Stimulated activated CD4-positive, alpha-beta T cell treated with anti-CD3 and anti-CD28 coated beads, Interleukin-12 subunit alpha, Interleukin-12 subunit beta, amount 100 ng/mL, for 48 hours (primary cell): ENCODE results near the gene FXYD1.

Source experiments
- DNase-seq, 3 donors: peaks; one replicate each; pipeline ENCODE4 v3.0.0-alpha.2; 2020; ENCODE audit warnings: low read depth in 2 of 3, low spot score in 1 of 3

Gene FXYD1

GRCh38 chr19:35106898-35107541, 31.6 kb upstream of the FXYD1 start:
- no peak for DNase-seq

DNA sequence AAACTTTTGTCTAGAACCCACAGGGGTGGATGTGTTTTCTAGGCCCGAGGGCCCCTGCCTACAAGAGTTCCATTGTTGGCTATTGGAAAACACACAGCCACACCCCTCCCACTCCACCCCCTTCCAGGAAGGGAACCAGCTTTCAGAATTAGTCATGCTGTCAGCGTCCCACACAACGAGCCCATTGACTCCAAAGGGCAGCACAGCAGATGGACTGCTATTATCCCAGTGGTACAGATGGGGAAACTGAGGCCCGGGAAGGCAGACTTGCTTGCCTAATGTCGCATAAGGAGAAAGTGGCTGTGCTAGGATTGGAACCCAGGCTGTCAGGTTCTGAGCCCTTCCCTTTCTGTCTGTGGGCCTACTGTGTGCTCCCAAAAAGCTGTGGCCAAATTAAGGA, 31.1 kb upstream of the FXYD1 start:
- no peak for DNase-seq

DNA sequence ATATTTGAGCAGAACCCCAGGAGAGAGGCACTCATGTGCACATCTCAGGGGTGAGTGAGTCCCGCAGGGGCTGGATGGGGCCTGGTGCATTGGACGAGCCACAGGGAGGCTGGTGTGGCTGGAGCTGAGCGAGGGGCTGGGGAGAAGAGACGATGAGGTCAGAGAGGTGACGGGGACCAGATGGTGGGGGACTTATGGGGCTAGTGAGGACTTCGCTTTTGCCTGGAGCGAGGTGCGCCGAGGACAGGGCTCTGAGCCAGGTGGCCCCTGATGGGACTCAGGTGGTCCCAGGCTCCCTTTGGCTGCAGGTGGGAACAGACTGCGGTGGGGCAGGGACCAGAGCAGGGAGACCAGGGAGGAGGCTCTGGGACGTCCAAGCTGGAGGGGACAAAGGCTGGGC, 29.9 kb upstream of the FXYD1 start:
- DNase-seq: no peak

DNA sequence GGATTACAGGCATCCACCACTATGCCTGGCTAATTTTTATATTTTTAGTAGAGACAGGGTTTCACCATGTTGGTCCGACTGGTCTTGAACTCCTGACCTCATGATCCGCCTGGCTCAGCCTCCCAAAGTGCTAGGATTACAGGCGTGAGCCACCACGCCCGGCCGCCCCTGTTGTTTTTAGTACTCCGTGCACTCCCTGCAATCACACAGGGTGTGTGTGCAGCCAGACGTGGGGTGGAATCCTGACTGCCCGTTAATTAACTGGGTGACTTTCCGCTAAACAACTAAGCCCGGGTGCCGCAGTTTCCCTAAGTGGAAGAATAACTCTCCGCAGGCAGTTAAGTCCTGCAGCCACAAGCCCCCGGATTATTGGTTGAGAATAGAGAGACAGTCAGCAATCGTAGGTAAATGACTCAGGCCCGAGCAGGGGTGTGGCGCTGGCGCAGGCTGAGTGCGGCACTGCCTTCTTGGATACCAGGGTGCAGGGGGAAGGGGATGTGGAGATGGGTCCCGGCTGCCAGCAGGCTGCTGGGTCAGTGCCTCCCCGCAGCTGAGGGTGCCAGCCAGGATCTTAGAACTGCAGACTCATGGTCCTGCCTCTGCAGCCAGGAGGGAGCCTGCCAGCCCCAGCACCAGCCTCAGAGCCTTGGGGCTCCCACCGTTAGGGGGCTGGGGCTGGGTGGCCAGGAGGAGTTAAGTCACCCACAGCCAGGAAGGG, 29.1 kb upstream of the FXYD1 start:
- DNase-seq: no peak

DNA sequence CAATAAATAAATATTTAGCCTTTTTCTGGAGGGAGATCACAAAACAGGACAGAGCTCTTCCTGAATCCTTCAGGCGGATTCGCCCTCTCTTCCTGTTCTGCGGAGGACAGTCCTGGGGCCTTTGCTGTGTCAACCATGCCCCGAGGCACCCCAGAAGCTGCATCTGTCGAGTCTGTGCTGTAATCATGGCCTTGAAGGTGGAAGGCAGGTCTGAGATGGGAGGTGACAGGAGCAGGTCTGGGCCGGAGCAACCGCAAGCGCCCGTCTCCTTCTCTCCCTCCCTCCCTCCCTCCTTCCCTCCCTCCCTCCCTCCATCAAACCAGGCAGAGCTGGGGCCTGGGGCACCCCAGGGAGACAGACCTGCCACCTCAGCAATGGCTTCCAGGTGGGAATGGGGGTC, 27.6 kb upstream of the FXYD1 start:
- DNase-seq: no peak

- no peak for DNase-seq
Measured at GRCh38 chr19:35112995-35113688, 25.5 kb upstream of the FXYD1 start.

DNA sequence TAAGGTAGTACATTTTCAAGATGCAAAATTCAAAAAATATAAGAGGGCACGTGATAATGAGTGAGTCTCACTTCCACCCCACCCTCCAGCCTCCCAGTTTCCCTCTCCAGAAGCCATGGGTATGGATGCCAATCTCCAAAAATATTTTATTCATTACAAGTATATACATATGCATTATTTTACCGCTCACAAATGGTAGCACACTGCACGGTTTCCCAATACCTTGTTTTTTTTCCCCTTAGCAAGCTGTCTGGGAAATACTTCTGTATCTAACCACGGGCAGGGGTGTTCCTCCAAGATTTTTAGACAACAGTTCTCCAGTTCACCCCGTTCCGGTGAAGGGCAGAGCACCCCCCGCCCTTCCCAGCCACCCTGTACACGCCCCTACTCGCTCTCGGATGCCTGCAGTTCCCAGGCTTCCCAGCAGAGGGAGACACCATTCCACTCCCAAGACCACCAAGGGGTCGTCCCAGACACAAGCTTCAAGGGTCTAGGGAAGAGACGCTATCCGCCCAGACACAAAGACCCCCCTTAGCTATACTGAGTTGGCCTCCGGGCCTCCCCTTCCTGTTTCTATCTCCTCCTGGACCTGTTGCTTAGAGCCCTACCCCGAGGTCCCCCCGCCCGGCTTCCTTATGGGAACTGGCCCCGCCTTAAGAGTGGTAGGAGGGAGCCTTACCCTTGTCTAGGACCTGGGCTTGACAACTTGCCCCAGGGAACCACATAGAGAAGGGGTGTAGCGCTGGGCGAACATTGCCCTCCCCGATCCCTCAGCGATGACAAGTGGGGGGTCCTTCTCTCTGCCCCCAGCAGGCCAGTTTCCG, 24.1 kb upstream of the FXYD1 start:
- DNase-seq: peak; percentile 37 to 79 (median 45)

- no peak for DNase-seq
Measured at GRCh38 chr19:35115177-35115951, 23.3 kb upstream of the FXYD1 start, which contains the start of gene FXYD3. Gene FXYD3, plus strand, starts transcription at chr19:35115823. Its CDS starts 3,554 bp downstream, at chr19:35119377.

GRCh38 chr19:35116072-35116801, 22.4 kb upstream of the FXYD1 start:
- no peak for DNase-seq

DNA sequence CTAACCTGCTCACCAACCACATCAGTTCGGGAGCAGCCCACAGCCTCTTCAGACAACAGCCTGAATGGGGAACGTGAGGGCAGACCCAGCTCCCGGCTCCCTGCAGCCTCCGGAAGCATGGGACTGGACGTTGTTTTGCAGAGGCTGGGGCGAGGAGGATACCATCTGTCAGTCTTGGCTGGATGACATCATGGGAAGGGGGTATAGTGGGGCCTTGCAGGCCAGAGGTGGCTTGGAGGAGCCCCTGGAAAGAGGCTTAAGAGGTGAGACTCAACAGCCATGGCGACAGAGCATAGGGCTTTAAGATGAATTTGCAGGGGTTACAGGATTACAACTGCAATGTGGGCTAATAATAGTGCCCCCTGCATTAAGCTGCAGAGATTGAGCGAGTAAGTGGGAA, 21.5 kb upstream of the FXYD1 start:
- no peak for DNase-seq

- DNase-seq: no peak
Measured at GRCh38 chr19:35117799-35118198, 20.8 kb upstream of the FXYD1 start.

DNA sequence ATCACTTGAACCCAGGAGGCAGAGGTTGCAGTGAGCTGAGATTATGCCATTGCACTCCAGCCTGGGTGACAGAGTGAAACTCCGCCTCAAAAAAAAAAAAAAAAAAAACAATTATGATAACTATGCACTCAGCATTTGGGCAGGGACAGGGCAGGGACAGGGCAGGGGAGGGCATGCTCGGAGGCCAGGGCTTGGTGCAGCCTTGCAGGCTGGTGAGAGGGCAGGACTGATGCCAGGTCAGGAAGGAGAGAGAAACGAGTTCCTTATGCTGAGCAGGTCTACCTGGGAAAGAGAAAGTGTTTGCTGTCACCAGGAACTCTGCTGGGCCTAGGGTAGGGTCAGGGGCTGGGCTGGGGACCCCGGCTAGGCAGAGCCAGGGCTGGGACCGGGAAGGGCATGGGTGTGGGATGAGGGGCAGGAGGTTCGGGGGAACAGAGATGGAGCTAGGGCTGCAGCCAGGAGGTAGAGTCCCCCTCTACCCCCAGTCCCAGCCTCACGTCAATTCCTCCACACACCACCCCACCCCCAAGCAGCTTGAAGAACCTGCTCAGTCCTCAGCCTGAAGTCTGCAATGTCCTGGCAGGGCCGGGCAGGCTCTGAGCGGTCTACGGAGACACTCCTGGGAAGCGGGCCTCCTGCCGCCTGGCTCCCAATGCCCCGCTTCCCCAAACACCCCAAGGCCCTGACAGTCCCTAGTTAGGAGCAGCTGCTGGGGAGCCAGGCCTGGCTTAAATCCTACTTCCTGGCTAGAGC, 20.2 kb upstream of the FXYD1 start:
- DNase-seq: no peak

DNA sequence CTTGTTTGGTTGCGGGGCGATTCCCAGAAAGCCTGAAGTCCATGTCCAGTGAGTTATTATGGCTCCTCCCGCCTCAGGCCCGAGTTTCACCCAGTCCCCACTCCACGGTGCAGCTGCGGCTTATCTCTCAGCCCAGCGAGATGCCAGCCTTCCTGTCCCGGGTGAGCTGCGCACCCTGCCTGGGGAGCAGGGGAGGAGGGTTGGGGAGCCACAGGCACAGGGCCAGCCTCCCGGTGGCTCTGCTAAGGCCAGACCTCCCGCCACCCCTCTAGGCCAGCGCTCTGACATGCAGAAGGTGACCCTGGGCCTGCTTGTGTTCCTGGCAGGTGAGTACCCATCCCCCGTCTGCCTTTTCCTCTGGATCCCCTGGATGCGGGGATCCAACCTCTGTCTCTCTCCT, 19.5 kb upstream of the FXYD1 start:
- DNase-seq: no peak

DNA sequence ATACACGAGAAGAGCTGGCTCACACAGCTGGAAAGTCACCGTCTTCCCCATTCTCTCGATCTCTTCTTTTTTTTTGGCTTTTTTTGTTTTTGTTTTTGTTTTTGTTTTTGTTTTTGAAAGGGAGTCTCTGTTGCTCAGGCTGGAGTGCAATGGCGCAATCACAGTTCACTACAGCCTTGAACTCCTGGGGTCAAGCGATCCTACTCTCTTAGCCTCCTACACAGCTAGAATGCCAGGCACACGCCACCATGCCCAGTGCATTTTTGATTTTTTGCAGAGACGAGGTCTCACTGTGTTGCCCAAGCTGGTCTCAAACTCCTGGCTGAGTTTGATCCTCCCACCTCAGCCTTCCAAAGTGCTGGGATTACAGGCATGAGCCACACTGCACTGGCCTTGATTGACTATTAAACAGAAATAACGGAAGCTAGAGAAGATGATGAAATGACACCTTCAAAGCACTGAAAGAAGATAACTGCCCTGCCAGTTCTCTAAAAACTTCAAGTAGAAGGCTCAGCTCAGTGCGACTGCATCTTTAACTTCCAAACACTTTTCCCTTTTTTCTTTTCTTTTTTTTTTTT, 19.0 kb upstream of the FXYD1 start:
- no peak for DNase-seq

GRCh38 chr19:35120492-35120891, 18.1 kb upstream of the FXYD1 start:
- no peak for DNase-seq

DNA sequence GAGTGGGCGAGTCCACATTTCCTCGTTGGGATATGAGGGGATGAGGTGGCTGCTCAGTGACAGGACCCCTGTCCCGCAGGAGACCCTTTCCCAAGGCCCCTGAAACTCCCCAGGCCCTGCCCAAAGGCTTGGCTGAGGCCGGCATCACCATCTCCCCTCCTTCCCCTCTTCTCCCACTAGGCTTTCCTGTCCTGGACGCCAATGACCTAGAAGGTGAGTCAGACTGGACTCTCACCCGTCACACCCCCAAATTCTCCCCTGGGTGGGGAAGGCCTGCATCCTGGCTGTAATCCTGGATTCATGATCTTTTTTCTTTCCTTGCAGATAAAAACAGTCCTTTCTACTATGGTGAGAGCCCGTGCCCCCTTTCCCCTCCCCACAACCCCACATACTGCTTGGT, 17.7 kb upstream of the FXYD1 start:
- DNase-seq: no peak

GRCh38 chr19:35122687-35123551, 15.7 kb upstream of the FXYD1 start:
- DNase-seq: no peak

- DNase-seq: no peak
Measured at GRCh38 chr19:35123573-35123972, 15.1 kb upstream of the FXYD1 start.
